Gastrocnemius medialis (tissue), 4 donors: ENCODE measurements around the gene RASAL2. TPM values are rescaled to one million over a fixed set of nuclear protein-coding genes. Genes with fewer than 3 reads are reported as not detected.

Experiments used
- ATAC-seq, 2 donors: fragments of 150-250 bp; one replicate each; pipeline ENCODE4 v1.9.1; 2016
- DNase-seq, 2 donors: peaks; one replicate each; pipeline ENCODE4 v3.0.0-alpha.2; 2019
- H3K27ac ChIP-seq, 4 donors: fragments of 200-600 bp; sonication (generic); 1 replicate in 1 of 4; 2 replicates in 3 of 4; pipeline ENCODE4 v1.5.1; 2016 to 2018; ENCODE audit warnings: mild to moderate bottlenecking in 2 of 4, moderate library complexity in 1 of 4
- H3K27me3 ChIP-seq, 3 donors: fragments of 200-600 bp; sonication (generic) in 2 of 3; 1 replicate in 1 of 3; 2 replicates in 2 of 3; pipeline versions ENCODE4 v1.5.1 to v1.6.0; 2016 to 2019; ENCODE audit warnings: mild to moderate bottlenecking in 1 of 3, moderate library complexity in 1 of 3
- H3K36me3 ChIP-seq, 2 donors: fragments of 200-600 bp; sonication (generic) in 1 of 2; one replicate each; pipeline ENCODE4 v1.5.1; 2017 to 2018
- H3K4me1 ChIP-seq, 2 donors: fragments of 200-600 bp; sonication (generic) in 1 of 2; one replicate each; pipeline ENCODE4 v1.5.1; 2016 to 2017; ENCODE audit warnings: mild to moderate bottlenecking in 2 of 2
- H3K4me3 ChIP-seq, 4 donors: fragments of 200-600 bp; sonication (generic) in 3 of 4; 1 replicate in 1 of 4; 2 replicates in 3 of 4; pipeline ENCODE4 v1.5.1; 2016 to 2019; ENCODE audit warnings: mild to moderate bottlenecking in 2 of 4
- H3K9me3 ChIP-seq, 3 donors: fragments of 200-600 bp; sonication (generic) in 2 of 3; 1 replicate in 1 of 3; 2 replicates in 2 of 3; pipeline ENCODE4 v1.5.1; 2016 to 2019
- CTCF ChIP-seq, 5 experiments: fragments of 450-650 bp in 3 of 5; fragments of 200-600 bp in 2 of 5; sonication (generic) in 2 of 5; IDR thresholded peaks in 4 of 5; conservative IDR thresholded peaks in 1 of 5; 1 replicate in 4 of 5; 2 replicates in 1 of 5; pipeline ENCODE4 v1.5.1; 2016 to 2019; ENCODE audit warnings: antibody characterized with exemption in 5 of 5, mild to moderate bottlenecking in 3 of 5, moderate library complexity in 3 of 5
- POLR2A ChIP-seq, 2 donors: fragments of 450-650 bp; IDR thresholded peaks; one replicate each; pipeline ENCODE4 v1.6.1; 2017; ENCODE audit warnings: antibody characterized with exemption in 2 of 2, mild to moderate bottlenecking in 2 of 2, moderate library complexity in 2 of 2
- in situ Hi-C, 4 donors: fragments of 200-750 bp; cut with MboI; loops; one replicate each; pipeline versions ENCODE4 v1.15.0 to v1.8.0; 2017; ENCODE audit warnings: low sequenced_read_pairs in 4 of 4
- intact Hi-C: fragments of 100-400 bp; cut with DNase I; formaldehyde crosslinking; loops from one replicate; pipeline ENCODE4 v1.15.1; 2023; ENCODE audit warnings: low total_unique reads
- total RNA-seq, 4 donors: library from RNA; depleted of rRNA; stranded (reverse); fragments of >200 nt; gene quantifications; one replicate each; pipeline versions ENCODE4 v1.1.0 to v1.2.3, GENCODE V29; 2016

The RASAL2 gene
- total RNA-seq, 4 donors from 2014 or later = 7.6 to 13.4 (median 8.8) TPM

DNA sequence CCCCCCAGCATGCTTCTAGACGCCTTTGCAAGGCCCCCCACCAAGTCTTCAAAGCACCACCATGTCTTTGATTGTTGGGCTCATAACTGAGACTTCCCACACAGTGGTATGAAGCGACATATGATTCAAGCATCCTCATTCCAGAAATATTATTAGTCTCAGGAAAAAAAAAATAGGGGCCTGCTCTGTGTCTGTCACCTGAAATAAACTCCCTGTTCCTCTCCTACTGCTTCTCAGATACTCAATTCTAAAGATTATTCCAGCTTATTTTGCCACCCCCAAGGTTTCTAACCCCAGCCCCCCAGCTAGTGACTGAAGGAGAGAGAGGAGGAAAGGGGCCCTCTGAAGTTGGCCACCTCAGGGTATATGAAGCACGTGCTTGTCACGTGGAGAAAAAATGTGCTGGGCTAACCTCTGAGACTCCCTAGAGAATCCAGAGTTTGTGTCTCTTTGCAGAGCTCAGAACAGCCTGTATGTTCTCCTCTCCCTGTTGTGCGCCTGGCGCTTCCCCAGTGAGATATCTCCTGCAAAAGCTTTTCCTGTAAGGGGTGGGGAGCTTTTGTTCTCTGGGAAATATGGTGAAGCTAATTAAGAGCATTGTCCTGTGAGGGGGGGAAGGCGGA lies 35.9 kb upstream of the RASAL2 start:
- Histone ChIP-seq H3K27me3 (no peaks in the 10 kb centered on the region), H3K9me3 (no peaks in the 10 kb centered on the region), H3K36me3 (no peaks in the 10 kb centered on the region), H3K4me3 (peak overlapping the region in 2 of 4 donors; percentile 5 to 23), H3K4me1 (peaks cover 32 to 67% of the 10 kb centered on the region in 2 donors), H3K27ac (peak overlapping the region; percentile 63 to 78 (median 71))
- DNase-seq (peak; percentile 15 to 16), ATAC-seq (peak; percentile 64 to 79)
- in situ Hi-C loops (loop anchor here in 1 of 4 donors (5.0 kb wide), 1 partner anchor 101 kb away; no protein-coding TSS in a partner anchor), intact Hi-C loops (loop anchor here (2.0 to 10.0 kb wide), 3 partner anchors 27 to 217 kb away; partner anchors contain the start of gene RASAL2)
- no peak for TF ChIP-seq CTCF (IDR thresholded peaks at IDR 0.05 in 4 of 5, conservative IDR thresholded peaks at IDR 0.05 in 1 of 5)

- peaks cover 23 to 60% of the 10 kb centered on the region in 2 donors for H3K4me1 ChIP-seq
These were observed 32.9 kb upstream of the RASAL2 start for GRCh38 chr1:178060789-178061556.

DNA sequence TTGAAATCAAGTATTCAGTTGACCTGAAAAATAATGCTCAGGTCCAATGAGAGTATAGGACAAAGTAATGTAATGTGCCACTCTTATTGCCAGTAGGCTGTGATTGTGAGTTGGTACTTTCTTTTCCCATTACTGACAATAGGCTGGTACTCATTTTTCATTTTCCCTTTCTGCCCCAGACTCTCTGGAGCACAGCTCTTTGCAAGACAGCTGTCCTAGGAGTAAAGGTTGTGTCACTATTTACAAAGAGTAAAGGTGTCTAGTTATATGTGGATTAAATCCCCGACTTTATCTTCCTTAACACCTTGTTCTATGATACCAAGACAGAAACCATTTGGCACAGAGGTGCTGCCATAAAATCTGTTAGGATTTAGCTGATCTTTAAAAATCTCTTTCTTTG lies 32.3 kb upstream of the RASAL2 start:
- no peak for ATAC-seq
- Histone ChIP-seq H3K4me1 (peaks cover 19 to 54% of the 10 kb centered on the region in 2 donors), H3K36me3 (no peaks in the 10 kb centered on the region), H3K27me3 (no peaks in the 10 kb centered on the region), H3K4me3 (no peak overlapping the region), H3K9me3 (no peaks in the 10 kb centered on the region), H3K27ac (peak overlapping the region in 3 of 4 donors; percentile 51 to 72 (median 60))
- no peak for DNase-seq
- in situ Hi-C loops (no loop called here), intact Hi-C loops (no loop called here)
- TF ChIP-seq CTCF (IDR thresholded peaks at IDR 0.05 in 4 of 5, conservative IDR thresholded peaks at IDR 0.05 in 1 of 5) = no peak
- no peak for TF ChIP-seq POLR2A (IDR thresholded peaks at IDR 0.05)

More at GRCh38 chr1:178060789-178061556, 32.9 kb upstream of the RASAL2 start:
- intact Hi-C loops (no loop called here), in situ Hi-C loops (no loop called here)
- no peak for DNase-seq
- Histone ChIP-seq H3K27ac (peak overlapping the region; percentile 25 to 72 (median 56)), H3K4me3 (no peak overlapping the region), H3K9me3 (no peaks in the 10 kb centered on the region), H3K36me3 (no peaks in the 10 kb centered on the region), H3K27me3 (no peaks in the 10 kb centered on the region)
- TF ChIP-seq POLR2A (IDR thresholded peaks at IDR 0.05) = no peak
- TF ChIP-seq CTCF (IDR thresholded peaks at IDR 0.05 in 4 of 5, conservative IDR thresholded peaks at IDR 0.05 in 1 of 5) = no peak
- peak in 1 of 2 donors; percentile 29 for ATAC-seq

DNA sequence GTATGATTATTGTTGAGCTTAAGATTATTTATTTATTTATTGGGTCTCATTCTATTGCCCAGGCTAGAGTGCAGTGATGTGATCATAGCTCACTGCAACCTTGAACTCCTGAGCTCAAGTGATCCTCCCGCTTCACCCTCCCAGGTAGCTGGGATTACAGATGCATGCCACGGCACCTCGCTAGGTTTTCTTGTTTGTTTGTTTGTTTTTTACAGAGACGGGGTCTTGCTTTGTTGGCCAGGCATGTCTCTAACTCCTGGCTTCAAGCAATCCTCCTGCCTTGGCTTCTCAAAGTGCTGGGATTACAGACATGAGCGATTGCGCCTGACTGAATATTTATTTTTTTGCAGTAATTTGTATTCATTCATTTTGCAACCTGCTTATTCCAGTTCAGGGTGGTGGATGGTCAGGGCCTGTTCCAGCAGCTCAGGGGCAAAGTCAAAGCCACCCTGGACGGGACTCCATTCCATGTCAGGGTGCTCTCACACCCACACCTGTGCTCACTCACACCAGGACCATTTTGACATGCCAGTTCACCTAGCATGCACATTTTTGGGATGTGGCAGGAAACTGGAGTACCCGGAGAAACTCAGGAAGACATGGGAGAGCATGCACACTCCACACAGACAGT lies 29.6 kb upstream of the RASAL2 start:
- H3K27ac ChIP-seq = no peak overlapping the region
- no peak for DNase-seq
- in situ Hi-C loops (no loop called here), intact Hi-C loops (no loop called here)
- H3K4me1 ChIP-seq = peaks cover 7 to 27% of the 10 kb centered on the region in 2 donors
- ATAC-seq = no peak
- TF ChIP-seq POLR2A (IDR thresholded peaks at IDR 0.05) (no peak), CTCF (IDR thresholded peaks at IDR 0.05 in 4 of 5, conservative IDR thresholded peaks at IDR 0.05 in 1 of 5) (no peak)
- no peak overlapping the region for H3K4me3 ChIP-seq
- no peaks in the 10 kb centered on the region for H3K27me3 ChIP-seq
- H3K36me3 ChIP-seq = no peaks in the 10 kb centered on the region
- H3K9me3 ChIP-seq = no peaks in the 10 kb centered on the region
